Subcutaneous abdominal adipose tissue (tissue), 5 donors: ENCODE results near the gene MOB4.

Source experiments
- H3K27ac ChIP-seq: one replicate; pipeline ENCODE4 v1.7.0; 2013; ENCODE audit warnings: low read depth, mild to moderate bottlenecking, inconsistent platforms, low read length, moderate library complexity
- H3K27me3 ChIP-seq, 5 donors: one replicate each; pipeline ENCODE4 v1.7.0; 2013; ENCODE audit warnings: low read length in 5 of 5, inconsistent platforms in 1 of 5; ENCODE audit not compliant: control insufficient read depth in 5 of 5, insufficient read depth in 4 of 5
- H3K36me3 ChIP-seq, 5 donors: one replicate each; pipeline ENCODE4 v1.7.0; 2013; ENCODE audit warnings: low read length in 5 of 5; ENCODE audit not compliant: control insufficient read depth in 5 of 5, insufficient read depth in 5 of 5
- H3K4me1 ChIP-seq, 5 donors: one replicate each; pipeline ENCODE4 v1.7.0; 2013; ENCODE audit warnings: low read length in 5 of 5, mild to moderate bottlenecking in 3 of 5, moderate library complexity in 1 of 5; ENCODE audit not compliant: control insufficient read depth in 5 of 5, insufficient read depth in 5 of 5
- H3K4me3 ChIP-seq, 5 donors: one replicate each; pipeline ENCODE4 v1.7.0; 2013; ENCODE audit warnings: low read length in 5 of 5, low read depth in 1 of 5
- H3K9ac ChIP-seq, 5 donors: one replicate each; pipeline ENCODE4 v1.7.0; 2013; ENCODE audit warnings: low read length in 5 of 5, mild to moderate bottlenecking in 4 of 5, moderate library complexity in 3 of 5
- H3K9me3 ChIP-seq, 5 donors: one replicate each; pipeline ENCODE4 v1.7.0; 2013; ENCODE audit warnings: low read length in 5 of 5; ENCODE audit not compliant: control insufficient read depth in 5 of 5
- donor health status: healthy.
- donor health status: healthy.
- donor health status: healthy.
- donor health status: healthy.
- donor health status: healthy.

Gene MOB4

GRCh38 chr2:197600306-197600705 lies 84.4 kb downstream of the MOB4 start:
- Histone ChIP-seq H3K27me3 (no peaks in the 10 kb centered on the region), H3K4me3 (no peak overlapping the region), H3K27ac (no peak overlapping the region), H3K36me3 (no peaks in the 10 kb centered on the region), H3K4me1 (peaks cover 0 to 21% (median 8%) of the 10 kb centered on the region in 5 donors), H3K9ac (no peak overlapping the region), H3K9me3 (no peaks in the 10 kb centered on the region)

GRCh38 chr2:197601726-197602125 lies 85.9 kb downstream of the MOB4 start:
- Histone ChIP-seq H3K27me3 (no peaks in the 10 kb centered on the region), H3K4me3 (no peak overlapping the region), H3K27ac (no peak overlapping the region), H3K9me3 (no peaks in the 10 kb centered on the region), H3K4me1 (peaks cover 0 to 19% (median 8%) of the 10 kb centered on the region in 5 donors), H3K36me3 (no peaks in the 10 kb centered on the region), H3K9ac (no peak overlapping the region)
